ENCODE results near the gene MAP3K3.
"Not testable (repeated sequence)": the region's sequence is repeated elsewhere in the genome, so short reads cannot be mapped to it uniquely, and the experiment has no call there.

MAP3K3 gene

DNA sequence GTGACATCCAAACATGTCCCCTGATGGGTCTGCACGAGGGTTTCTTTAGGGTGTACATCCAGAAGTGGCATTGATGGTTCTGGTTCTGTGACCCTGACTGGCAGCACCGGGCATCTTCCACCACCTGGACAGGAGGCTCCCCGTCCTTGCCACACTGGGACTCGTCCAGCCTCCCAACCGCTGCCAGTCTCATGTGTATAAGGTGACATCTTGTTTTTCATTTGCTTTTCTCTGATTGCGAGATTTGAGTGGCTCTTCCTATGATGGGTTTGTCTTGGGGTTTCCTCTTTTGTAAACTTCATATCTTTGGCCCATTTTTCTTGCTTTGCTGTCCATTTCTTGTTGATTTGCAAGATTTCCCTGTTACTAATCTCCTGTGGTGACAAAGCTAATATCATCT lies 86.9 kb downstream of the MAP3K3 start:
- no peak for DNase-seq

- no peak for DNase-seq
These were observed 92.5 kb downstream of the MAP3K3 start for GRCh38 chr17:63714550-63715277.

DNA sequence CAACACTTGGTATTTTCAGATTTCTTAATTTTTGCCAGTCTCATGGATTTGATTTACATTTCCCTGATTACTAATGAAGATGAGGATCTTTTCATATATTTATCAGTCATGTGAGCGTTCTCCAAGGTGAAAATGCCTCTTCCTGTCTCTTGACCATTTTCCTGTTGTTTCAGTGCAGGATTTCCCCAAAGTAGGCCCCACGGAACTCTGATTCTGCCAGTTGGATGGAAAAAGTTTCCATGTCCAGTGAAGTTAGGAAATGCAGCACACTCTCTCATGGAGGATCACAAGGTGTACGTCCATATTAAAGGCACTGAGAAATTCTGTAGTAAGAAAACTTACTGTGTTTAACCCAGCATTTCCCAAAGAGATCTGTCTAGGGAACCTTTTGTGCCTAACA lies 94.2 kb downstream of the MAP3K3 start:
- no peak for DNase-seq

DNA sequence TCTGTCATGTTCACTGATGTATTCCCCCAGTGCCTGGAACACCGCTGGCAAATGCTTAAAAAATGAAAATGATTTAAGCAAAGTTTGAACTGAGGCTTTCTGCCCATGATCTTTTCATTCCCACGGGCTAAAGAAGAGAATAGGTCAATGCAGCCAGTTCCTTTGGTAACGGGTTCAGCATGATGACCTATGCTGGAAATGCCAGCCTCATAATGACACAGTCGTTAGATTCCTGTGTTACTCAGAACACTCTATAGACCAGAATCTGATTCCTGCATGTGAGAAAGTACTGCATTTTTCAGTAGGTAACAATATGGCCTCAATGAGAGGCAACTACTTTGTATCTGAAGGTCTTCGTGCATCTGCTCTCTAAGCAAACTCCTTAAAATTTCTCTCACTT lies 96.8 kb downstream of the MAP3K3 start:
- DNase-seq = no peak

GRCh38 chr17:63720194-63720593 lies 98.0 kb downstream of the MAP3K3 start:
- DNase-seq = not testable (repeated sequence)

GRCh38 chr17:63722403-63722802 lies 100.2 kb downstream of the MAP3K3 start:
- no peak for DNase-seq

DNA sequence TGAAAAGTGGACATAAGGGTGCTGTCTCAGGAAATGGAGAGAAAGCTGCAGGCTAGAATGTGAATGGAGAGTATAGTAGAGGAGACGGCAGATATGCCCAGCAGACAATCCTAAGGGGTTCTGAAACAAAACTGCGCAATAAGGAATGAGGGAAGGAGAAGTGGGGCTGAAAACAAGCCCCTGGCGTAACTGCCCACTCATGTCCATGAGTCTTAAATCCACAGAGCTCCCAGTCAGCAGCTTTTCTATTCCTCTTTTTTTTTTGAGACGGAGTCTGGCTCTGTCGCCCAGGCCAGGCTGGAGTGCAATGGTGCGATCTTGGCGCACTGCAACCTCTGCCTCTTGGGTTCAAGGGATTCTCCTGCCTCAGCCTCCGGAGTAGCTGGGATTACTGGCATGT lies 113.5 kb downstream of the MAP3K3 start:
- no peak for DNase-seq

- DNase-seq = no peak
These were observed 118.4 kb downstream of the MAP3K3 start for GRCh38 chr17:63740464-63741142.

DNA sequence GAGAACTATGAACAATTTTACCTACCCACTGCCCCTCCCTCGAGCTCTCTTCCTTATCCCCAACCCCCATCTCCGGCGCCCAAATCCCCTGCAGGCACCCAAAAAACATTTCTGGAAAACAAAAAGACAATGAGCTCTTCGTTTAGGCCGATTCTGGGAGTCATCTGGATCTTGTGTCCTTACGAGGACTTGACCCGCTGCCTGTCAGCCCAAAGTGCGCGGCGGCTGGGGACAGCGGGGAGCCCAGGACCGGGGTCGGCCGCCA lies 118.9 kb downstream of the MAP3K3 start:
- no peak for DNase-seq

DNA sequence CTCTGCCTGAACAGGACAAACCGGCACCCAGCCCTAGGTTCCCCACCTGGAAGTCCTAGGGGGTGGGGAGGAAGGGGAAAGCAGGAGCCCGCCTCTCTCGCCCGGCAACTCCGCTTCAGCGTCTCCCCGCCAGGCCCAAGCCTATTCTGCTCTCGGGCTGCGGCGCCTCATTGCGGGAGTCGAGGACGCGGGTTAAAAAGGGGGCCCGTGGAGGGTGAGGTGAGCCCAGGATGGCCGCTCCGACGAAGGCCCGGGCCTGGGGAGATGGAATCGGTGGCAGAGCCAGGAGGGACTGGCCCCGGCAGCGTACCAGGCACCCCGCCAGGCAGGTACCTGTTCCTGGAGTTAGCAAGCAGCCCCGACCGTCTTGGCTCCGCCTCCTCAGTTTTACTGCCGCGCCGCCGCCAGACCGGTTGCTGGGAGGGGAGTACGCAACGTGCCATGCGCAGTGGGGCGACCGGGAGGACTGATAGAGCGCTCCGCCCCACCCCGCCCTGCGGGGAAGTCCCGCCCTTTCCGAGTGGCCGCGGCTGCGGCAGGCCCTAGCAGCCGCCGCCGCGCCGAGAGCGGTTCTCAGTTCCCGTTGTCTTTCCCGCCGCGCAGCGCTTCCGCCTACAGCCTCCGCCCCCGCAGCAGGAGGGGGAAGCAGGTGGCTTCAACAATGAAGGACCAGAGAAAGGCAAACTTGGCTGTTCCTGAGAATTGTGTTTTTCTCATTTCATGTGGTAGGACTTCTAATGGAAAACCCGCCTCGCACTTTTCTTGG lies 119.4 kb downstream of the MAP3K3 start, which contains the start of gene STRADA:
Gene STRADA, minus strand, starts transcription at position 392 of the 766 bp plus-strand sequence. CDS start 13,430 bp downstream, outside the sequence.
- peak; percentile 100 for DNase-seq

All from CD4-positive, alpha-beta T cell treated with Interleukin-17A for 4 hours (primary cell).